GM18870 (cell line): Measurements from ENCODE around the gene UNC5A.

Source experiments
- ATAC-seq: cut with Tn5 transposase; IDR thresholded peaks from one replicate; pipeline ENCODE4 v1.9.1; 2021; ENCODE audit warnings: moderate library complexity; ENCODE audit not compliant: unreplicated experiment

The UNC5A gene

GRCh38 chr5:176799488-176799887 lies 10.9 kb upstream of the UNC5A start:
- no peak for ATAC-seq

GRCh38 chr5:176800024-176800423 lies 10.3 kb upstream of the UNC5A start:
- no peak for ATAC-seq

GRCh38 chr5:176802116-176802784 lies 8.1 kb upstream of the UNC5A start:
- ATAC-seq, result no peak

- ATAC-seq, result no peak
These were observed 7.1 kb upstream of the UNC5A start for GRCh38 chr5:176803068-176803942.

- ATAC-seq, result no peak
These were observed 6.3 kb upstream of the UNC5A start for GRCh38 chr5:176803943-176804498.

- no peak for ATAC-seq
These were observed 4.2 kb upstream of the UNC5A start for GRCh38 chr5:176806137-176806536.

GRCh38 chr5:176809544-176810080 lies 747 bp upstream of the UNC5A start:
- no peak for ATAC-seq

- no peak for ATAC-seq
These were observed 535 bp downstream of the UNC5A start for GRCh38 chr5:176810687-176811501.

GRCh38 chr5:176812269-176813259 lies 2.2 kb downstream of the UNC5A start:
- ATAC-seq, result no peak

- no peak for ATAC-seq
These were observed 3.4 kb downstream of the UNC5A start for GRCh38 chr5:176813587-176814312.

- ATAC-seq, result no peak
These were observed 3.9 kb downstream of the UNC5A start for GRCh38 chr5:176814313-176814685.

- no peak for ATAC-seq
These were observed 4.6 kb downstream of the UNC5A start for GRCh38 chr5:176814836-176815438.

GRCh38 chr5:176816043-176816745 lies 5.8 kb downstream of the UNC5A start:
- no peak for ATAC-seq

- ATAC-seq, result no peak
These were observed 6.5 kb downstream of the UNC5A start for GRCh38 chr5:176816791-176817347.

GRCh38 chr5:176817369-176817840 lies 7.0 kb downstream of the UNC5A start:
- no peak for ATAC-seq

- peak; percentile 18 for ATAC-seq
These were observed 7.5 kb downstream of the UNC5A start for GRCh38 chr5:176817841-176818377.

GRCh38 chr5:176818391-176819098 lies 8.2 kb downstream of the UNC5A start:
- ATAC-seq, result peak; percentile 53
